Embryonic facial prominence (tissue), 1 donor: ENCODE data around the gene MDGA2.
"Not testable (repeated sequence)": the region's sequence is repeated elsewhere in the genome, so short reads cannot be mapped to it uniquely, and the experiment has no call there.

Experiments used
- DNase-seq: peaks from one replicate; pipeline ENCODE4 v3.0.0-alpha.2; 2016; ENCODE audit errors: extremely low spot score

The MDGA2 gene

GRCh38 chr14:47240748-47241437 lies 434.5 kb downstream of the MDGA2 start:
- DNase-seq, result no peak

- no peak for DNase-seq
Observed at GRCh38 chr14:47235619-47236018, 439.8 kb downstream of the MDGA2 start.

GRCh38 chr14:47226877-47227520 lies 448.4 kb downstream of the MDGA2 start:
- DNase-seq, result no peak

GRCh38 chr14:47223656-47224055 lies 451.7 kb downstream of the MDGA2 start:
- DNase-seq, result no peak

GRCh38 chr14:47220096-47220495 lies 455.3 kb downstream of the MDGA2 start:
- no peak for DNase-seq

GRCh38 chr14:47211263-47211662 lies 464.1 kb downstream of the MDGA2 start:
- no peak for DNase-seq

GRCh38 chr14:47210099-47210498 lies 465.3 kb downstream of the MDGA2 start:
- DNase-seq, result no peak

- no peak for DNase-seq
Observed at GRCh38 chr14:47208434-47208833, 467.0 kb downstream of the MDGA2 start.

GRCh38 chr14:47207617-47208016 lies 467.8 kb downstream of the MDGA2 start:
- no peak for DNase-seq

GRCh38 chr14:47200740-47201139 lies 474.7 kb downstream of the MDGA2 start:
- no peak for DNase-seq

GRCh38 chr14:47195582-47195981 lies 479.8 kb downstream of the MDGA2 start:
- no peak for DNase-seq

GRCh38 chr14:47194055-47194454 lies 481.4 kb downstream of the MDGA2 start:
- no peak for DNase-seq

- DNase-seq, result not testable (repeated sequence)
Observed at GRCh38 chr14:47192203-47192602, 483.2 kb downstream of the MDGA2 start.

GRCh38 chr14:47191700-47192099 lies 483.7 kb downstream of the MDGA2 start:
- no peak for DNase-seq

- DNase-seq, result no peak
Observed at GRCh38 chr14:47189911-47190484, 485.4 kb downstream of the MDGA2 start.

- DNase-seq, result no peak
Observed at GRCh38 chr14:47186486-47186885, 488.9 kb downstream of the MDGA2 start.

GRCh38 chr14:47179906-47180305 lies 495.5 kb downstream of the MDGA2 start:
- DNase-seq, result no peak

- not testable (repeated sequence) for DNase-seq
Observed at GRCh38 chr14:47171896-47172295, 503.5 kb downstream of the MDGA2 start.

- no peak for DNase-seq
Observed at GRCh38 chr14:47167402-47167801, 508.0 kb downstream of the MDGA2 start.

GRCh38 chr14:47155395-47155794 lies 520.0 kb downstream of the MDGA2 start:
- DNase-seq, result no peak

GRCh38 chr14:47154276-47154797 lies 521.1 kb downstream of the MDGA2 start:
- DNase-seq, result no peak

- DNase-seq, result no peak
Observed at GRCh38 chr14:47153746-47154145, 521.7 kb downstream of the MDGA2 start.

GRCh38 chr14:47150267-47150666 lies 525.1 kb downstream of the MDGA2 start:
- no peak for DNase-seq
